ENCODE measurements around the gene MTUS2. TPM values are rescaled to one million over a fixed set of nuclear protein-coding genes. Genes with fewer than 3 reads are reported as not detected.

Gene MTUS2
- total RNA-seq, 5 donors from 2014 or later (not counting 1 experiment from before 2014, with no cell fraction given): 0.05 to 0.28 (median 0.12) TPM

- H3K4me1 ChIP-seq (ENCODE audit: control insufficient read depth in 1 of 2, extremely low read depth in 1 of 2, insufficient read depth in 2 of 2, low read length in 2 of 2): no peaks in the 10 kb centered on the region
- no peaks in the 10 kb centered on the region for H3K36me3 Mint-ChIP-seq
- H3K9me3 ChIP-seq: no peaks in the 10 kb centered on the region
- no peak overlapping the region for H3K4me3 Mint-ChIP-seq
- DNase-seq (no peak), ATAC-seq (replicated peaks in 1 of 4) (no peak)
- no peaks in the 10 kb centered on the region for H3K36me3 ChIP-seq (ENCODE audit: control insufficient read depth in 2 of 2, extremely low read depth in 1 of 2, insufficient read depth in 1 of 2, low read length in 1 of 2)
- WGBS (ENCODE audit: insufficient coverage): 70% methylated on average over 3 of the region's 6 CpGs
- no peak overlapping the region for H3K27ac ChIP-seq (ENCODE audit: low read length)
- ChIA-PET CTCF (no interaction called here), POLR2A (no interaction called here)
- H3K9me3 Mint-ChIP-seq: no peaks in the 10 kb centered on the region
- no peaks in the 10 kb centered on the region for H3K4me1 Mint-ChIP-seq
- no peak overlapping the region for H3K27ac Mint-ChIP-seq
- H3K27me3 ChIP-seq (replicated peaks in 1 of 2; ENCODE audit: control insufficient read depth in 2 of 2, extremely low read depth in 1 of 2, insufficient read depth in 2 of 2, low read length in 1 of 2): peaks cover 0 to 6% of the 10 kb centered on the region in 2 experiments
- no peak overlapping the region for H3K4me3 ChIP-seq (ENCODE audit: control insufficient read depth in 1 of 2, extremely low read depth in 1 of 2, low read length in 1 of 2)
- peaks cover 17 to 21% of the 10 kb centered on the region in 2 donors for H3K27me3 Mint-ChIP-seq
These were observed 615.2 kb downstream of the MTUS2 start for GRCh38 chr13:29435125-29435911.

- Histone ChIP-seq H3K27ac (ENCODE audit: low read length) (no peak overlapping the region), H3K27me3 (replicated peaks in 1 of 2; ENCODE audit: control insufficient read depth in 2 of 2, extremely low read depth in 1 of 2, insufficient read depth in 2 of 2, low read length in 1 of 2) (peaks cover 0 to 14% of the 10 kb centered on the region in 2 experiments), H3K9me3 (no peaks in the 10 kb centered on the region), H3K36me3 (ENCODE audit: control insufficient read depth in 2 of 2, extremely low read depth in 1 of 2, insufficient read depth in 1 of 2, low read length in 1 of 2) (no peaks in the 10 kb centered on the region), H3K4me3 (ENCODE audit: control insufficient read depth in 1 of 2, extremely low read depth in 1 of 2, low read length in 1 of 2) (no peak overlapping the region), H3K4me1 (ENCODE audit: control insufficient read depth in 1 of 2, extremely low read depth in 1 of 2, insufficient read depth in 2 of 2, low read length in 2 of 2) (no peaks in the 10 kb centered on the region)
- Mint-ChIP-seq H3K36me3 (no peaks in the 10 kb centered on the region), H3K27me3 (peaks cover 7 to 16% of the 10 kb centered on the region in 2 donors), H3K4me3 (no peak overlapping the region), H3K27ac (no peak overlapping the region), H3K4me1 (no peaks in the 10 kb centered on the region), H3K9me3 (no peaks in the 10 kb centered on the region)
- no CpG with 5 or more reads among the region's 1 CpG for WGBS (ENCODE audit: insufficient coverage)
- ATAC-seq (replicated peaks in 1 of 4) (no peak), DNase-seq (no peak)
- POLR2A ChIA-PET: no interaction called here
- CTCF ChIA-PET: no interaction called here
These were observed 616.2 kb downstream of the MTUS2 start for GRCh38 chr13:29436291-29436690.

- peaks cover 0 to 18% of the 10 kb centered on the region in 2 experiments for H3K27me3 ChIP-seq (replicated peaks in 1 of 2; ENCODE audit: control insufficient read depth in 2 of 2, extremely low read depth in 1 of 2, insufficient read depth in 2 of 2, low read length in 1 of 2)
- no peak overlapping the region for H3K27ac ChIP-seq (ENCODE audit: low read length)
- WGBS (ENCODE audit: insufficient coverage): 50% methylated on average over 1 of the region's 3 CpGs
- H3K27ac Mint-ChIP-seq: no peak overlapping the region
- H3K36me3 Mint-ChIP-seq: no peaks in the 10 kb centered on the region
- H3K4me1 Mint-ChIP-seq: no peaks in the 10 kb centered on the region
- H3K27me3 Mint-ChIP-seq: peaks cover 4 to 13% of the 10 kb centered on the region in 2 donors
- H3K9me3 Mint-ChIP-seq: no peaks in the 10 kb centered on the region
- no peaks in the 10 kb centered on the region for H3K4me1 ChIP-seq (ENCODE audit: control insufficient read depth in 1 of 2, extremely low read depth in 1 of 2, insufficient read depth in 2 of 2, low read length in 2 of 2)
- no peak for DNase-seq
- no peak for ATAC-seq (replicated peaks in 1 of 4)
- H3K9me3 ChIP-seq: no peaks in the 10 kb centered on the region
- ChIA-PET CTCF (no interaction called here), POLR2A (no interaction called here)
- no peak overlapping the region for H3K4me3 ChIP-seq (ENCODE audit: control insufficient read depth in 1 of 2, extremely low read depth in 1 of 2, low read length in 1 of 2)
- H3K36me3 ChIP-seq (ENCODE audit: control insufficient read depth in 2 of 2, extremely low read depth in 1 of 2, insufficient read depth in 1 of 2, low read length in 1 of 2): no peaks in the 10 kb centered on the region
- H3K4me3 Mint-ChIP-seq: no peak overlapping the region
These were observed 616.7 kb downstream of the MTUS2 start for GRCh38 chr13:29436721-29437280.

- Mint-ChIP-seq H3K27me3 (peaks cover 10 to 13% of the 10 kb centered on the region in 2 donors), H3K4me3 (no peak overlapping the region), H3K27ac (no peak overlapping the region), H3K9me3 (no peaks in the 10 kb centered on the region), H3K36me3 (no peaks in the 10 kb centered on the region), H3K4me1 (no peaks in the 10 kb centered on the region)
- ChIA-PET POLR2A (no interaction called here), CTCF (no interaction called here)
- no peaks in the 10 kb centered on the region for H3K36me3 ChIP-seq (ENCODE audit: control insufficient read depth in 2 of 2, extremely low read depth in 1 of 2, insufficient read depth in 1 of 2, low read length in 1 of 2)
- H3K27me3 ChIP-seq (replicated peaks in 1 of 2; ENCODE audit: control insufficient read depth in 2 of 2, extremely low read depth in 1 of 2, insufficient read depth in 2 of 2, low read length in 1 of 2): peaks cover 0 to 15% of the 10 kb centered on the region in 2 experiments
- no peaks in the 10 kb centered on the region for H3K4me1 ChIP-seq (ENCODE audit: control insufficient read depth in 1 of 2, extremely low read depth in 1 of 2, insufficient read depth in 2 of 2, low read length in 2 of 2)
- no peaks in the 10 kb centered on the region for H3K9me3 ChIP-seq
- no peak for DNase-seq
- no peak overlapping the region for H3K27ac ChIP-seq (ENCODE audit: low read length)
- ATAC-seq (replicated peaks in 1 of 4): no peak
- WGBS (ENCODE audit: insufficient coverage): 100% methylated on average over 1 of the region's 8 CpGs
- H3K4me3 ChIP-seq (ENCODE audit: control insufficient read depth in 1 of 2, extremely low read depth in 1 of 2, low read length in 1 of 2): no peak overlapping the region
These were observed 618.6 kb downstream of the MTUS2 start for GRCh38 chr13:29438769-29439168.

- Mint-ChIP-seq H3K36me3 (no peaks in the 10 kb centered on the region), H3K9me3 (no peaks in the 10 kb centered on the region), H3K27ac (no peak overlapping the region), H3K27me3 (peaks cover 15 to 16% of the 10 kb centered on the region in 2 donors), H3K4me1 (no peaks in the 10 kb centered on the region), H3K4me3 (no peak overlapping the region)
- WGBS (ENCODE audit: insufficient coverage): 65% methylated on average over 7 of the region's 10 CpGs
- ChIA-PET CTCF (no interaction called here), POLR2A (no interaction called here)
- DNase-seq: no peak
- ATAC-seq (replicated peaks in 1 of 4): no peak
- no peaks in the 10 kb centered on the region for H3K9me3 ChIP-seq
- no peaks in the 10 kb centered on the region for H3K4me1 ChIP-seq (ENCODE audit: control insufficient read depth in 1 of 2, extremely low read depth in 1 of 2, insufficient read depth in 2 of 2, low read length in 2 of 2)
- no peak overlapping the region for H3K27ac ChIP-seq (ENCODE audit: low read length)
- peaks cover 0 to 15% of the 10 kb centered on the region in 2 experiments for H3K27me3 ChIP-seq (replicated peaks in 1 of 2; ENCODE audit: control insufficient read depth in 2 of 2, extremely low read depth in 1 of 2, insufficient read depth in 2 of 2, low read length in 1 of 2)
- no peaks in the 10 kb centered on the region for H3K36me3 ChIP-seq (ENCODE audit: control insufficient read depth in 2 of 2, extremely low read depth in 1 of 2, insufficient read depth in 1 of 2, low read length in 1 of 2)
- H3K4me3 ChIP-seq (ENCODE audit: control insufficient read depth in 1 of 2, extremely low read depth in 1 of 2, low read length in 1 of 2): no peak overlapping the region
These were observed 619.7 kb downstream of the MTUS2 start for GRCh38 chr13:29439601-29440388.

GRCh38 chr13:29441306-29441705, 621.2 kb downstream of the MTUS2 start:
- Mint-ChIP-seq H3K36me3 (no peaks in the 10 kb centered on the region), H3K27ac (no peak overlapping the region), H3K4me3 (no peak overlapping the region), H3K27me3 (peaks cover 17 to 24% of the 10 kb centered on the region in 2 donors), H3K9me3 (no peaks in the 10 kb centered on the region), H3K4me1 (no peaks in the 10 kb centered on the region)
- 82% methylated on average over 2 of the region's 5 CpGs for WGBS (ENCODE audit: insufficient coverage)
- CTCF ChIA-PET: no interaction called here
- Histone ChIP-seq H3K36me3 (ENCODE audit: control insufficient read depth in 2 of 2, extremely low read depth in 1 of 2, insufficient read depth in 1 of 2, low read length in 1 of 2) (no peaks in the 10 kb centered on the region), H3K4me3 (ENCODE audit: control insufficient read depth in 1 of 2, extremely low read depth in 1 of 2, low read length in 1 of 2) (no peak overlapping the region), H3K27me3 (replicated peaks in 1 of 2; ENCODE audit: control insufficient read depth in 2 of 2, extremely low read depth in 1 of 2, insufficient read depth in 2 of 2, low read length in 1 of 2) (peaks cover 0 to 19% of the 10 kb centered on the region in 2 experiments), H3K4me1 (ENCODE audit: control insufficient read depth in 1 of 2, extremely low read depth in 1 of 2, insufficient read depth in 2 of 2, low read length in 2 of 2) (no peaks in the 10 kb centered on the region), H3K9me3 (no peaks in the 10 kb centered on the region), H3K27ac (ENCODE audit: low read length) (no peak overlapping the region)
- ATAC-seq (replicated peaks in 1 of 4) (no peak), DNase-seq (no peak)
- POLR2A ChIA-PET: no interaction called here

All from T-cell (primary cell).